SK-N-SH (cell line): ENCODE data around the gene PCDHGB2. TPM values are rescaled to one million over a fixed set of nuclear protein-coding genes. Genes with fewer than 3 reads are reported as not detected.

Experiments
- CTCF ChIA-PET: fragments of 300-600, 350-600 bp; formaldehyde crosslinking; extraction: SDS; loops from one replicate; lab custom pipeline; 2021; lab: Yijun Ruan, JAX
- POLR2A ChIA-PET: fragments of 350-600 bp; sonication (Branson Sonifier 250); formaldehyde crosslinking; extraction: SDS; loops from one replicate; lab custom pipeline; 2020; ENCODE audit warnings: antibody characterized with exemption, inconsistent platforms; lab: Yijun Ruan, JAX
- DNase-seq: peaks from one replicate; pipeline ENCODE4 v3.0.0; 2012
- H2AFZ ChIP-seq: fragments of 200-600 bp; sonication (generic); 2 replicates; pipeline ENCODE4 v1.8.1; 2016; ENCODE audit warnings: antibody characterized with exemption, mild to moderate bottlenecking, low read depth
- H3F3A ChIP-seq: fragments of 200-600 bp; sonication (generic); replicated peaks from 2 replicates; pipeline ENCODE3; 2016; ENCODE audit warnings: antibody characterized with exemption, mild to moderate bottlenecking; ENCODE audit not compliant: insufficient read depth
- H3K27ac ChIP-seq, 2 experiments: fragments of 200-500 bp in 1 of 2; fragments of 200-600 bp in 1 of 2; sonication (Bioruptor generic) in 1 of 2; sonication (generic), shearing (Covaris generic) in 1 of 2; 2 replicates each; pipeline versions ENCODE4 v1.5.1 to v1.6.1; 2014 to 2016; ENCODE audit warnings: low read depth in 2 of 2, inconsistent platforms in 1 of 2, low read length in 1 of 2, mild to moderate bottlenecking in 1 of 2, mixed read lengths in 1 of 2
- H3K27me3 ChIP-seq: fragments of 200-600 bp; sonication (generic), shearing (Covaris generic); 2 replicates; pipeline ENCODE4 v1.6.1; 2016; ENCODE audit warnings: mixed run types; ENCODE audit not compliant: insufficient read depth
- H3K36me3 ChIP-seq, 2 experiments: fragments of 200-500 bp in 1 of 2; fragments of 200-600 bp in 1 of 2; sonication (Bioruptor generic) in 1 of 2; sonication (generic) in 1 of 2; replicated peaks in 1 of 2; 2 replicates each; pipeline versions ENCODE3 to v1.5.1; 2014 to 2016; ENCODE audit warnings: low read length in 1 of 2, mild to moderate bottlenecking in 1 of 2; ENCODE audit not compliant: insufficient read depth in 2 of 2, control insufficient read depth in 1 of 2
- H3K4me1 ChIP-seq, 2 experiments: fragments of 200-500 bp in 1 of 2; fragments of 200-600 bp in 1 of 2; sonication (Bioruptor generic) in 1 of 2; sonication (generic), shearing (Covaris generic) in 1 of 2; 2 replicates each; pipeline versions ENCODE4 v1.5.1 to v1.6.1; 2014 to 2016; ENCODE audit warnings: low read depth in 1 of 2, low read length in 1 of 2, mixed run types in 1 of 2; ENCODE audit not compliant: insufficient read depth in 2 of 2, control insufficient read depth in 1 of 2
- H3K4me2 ChIP-seq: fragments of 200-600 bp; sonication (generic), shearing (Covaris generic); 2 replicates; pipeline ENCODE4 v1.6.1; 2017; ENCODE audit warnings: mixed run types
- H3K4me3 ChIP-seq, 2 experiments: fragments of 200-500 bp in 1 of 2; fragments of 200-600 bp in 1 of 2; sonication (Bioruptor generic) in 1 of 2; sonication (generic), shearing (Covaris generic) in 1 of 2; 2 replicates each; pipeline versions ENCODE4 v1.5.1 to v1.8.1; 2014 to 2016; ENCODE audit warnings: low read depth in 2 of 2, inconsistent platforms in 1 of 2, low read length in 1 of 2, mild to moderate bottlenecking in 1 of 2, mixed read lengths in 1 of 2, moderate library complexity in 1 of 2
- H3K79me2 ChIP-seq: fragments of 200-600 bp; sonication (generic); 2 replicates; pipeline ENCODE4 v1.8.1; 2017; ENCODE audit warnings: mild to moderate bottlenecking; ENCODE audit not compliant: insufficient read depth
- H3K9ac ChIP-seq: fragments of 200-600 bp; sonication (generic); 2 replicates; pipeline ENCODE4 v1.6.1; 2017; ENCODE audit warnings: mixed run types
- H3K9me2 ChIP-seq: fragments of 200-600 bp; sonication (generic); 2 replicates; pipeline ENCODE4 v1.6.1; 2017; ENCODE audit warnings: mixed run types
- H3K9me3 ChIP-seq: fragments of 200-600 bp; sonication (generic); 2 replicates; pipeline ENCODE4 v1.6.1; 2017; ENCODE audit warnings: mixed run types, mild to moderate bottlenecking, moderate library complexity
- H4K20me1 ChIP-seq: fragments of 200-600 bp; sonication (generic); 2 replicates; pipeline ENCODE4 v1.6.1; 2017; ENCODE audit warnings: mild to moderate bottlenecking, mixed run types; ENCODE audit not compliant: insufficient read depth
- FOXJ3 ChIP-seq: sonication (generic); formaldehyde crosslinking; IDR thresholded peaks from 2 replicates; pipeline ENCODE4 v1.5.1; 2020; ENCODE audit warnings: mild to moderate bottlenecking, missing genetic modification reagents
- FOXM1 ChIP-seq: IDR thresholded peaks from 2 replicates; pipeline ENCODE4 v1.4.0; 2012; ENCODE audit warnings: low read depth, mild to moderate bottlenecking
- JUND ChIP-seq: IDR thresholded peaks from 2 replicates; pipeline ENCODE4 v1.4.0; 2012
- MEF2A ChIP-seq: IDR thresholded peaks from 2 replicates; pipeline ENCODE4 v1.4.0; 2012; ENCODE audit warnings: low read depth, borderline replicate concordance
- PBX3 ChIP-seq: IDR thresholded peaks from 2 replicates; pipeline ENCODE4; 2012
- RCOR1 ChIP-seq: fragments of 150-350 bp; IDR thresholded peaks from 2 replicates; pipeline ENCODE4 v1.6.1; 2017; ENCODE audit warnings: antibody characterized with exemption, low read length
- RXRA ChIP-seq: IDR thresholded peaks from 2 replicates; pipeline ENCODE4 v1.4.0; 2012; ENCODE audit warnings: low read depth, mild to moderate bottlenecking, borderline replicate concordance
- TAF1 ChIP-seq: IDR thresholded peaks from 2 replicates; pipeline ENCODE4 v1.6.1; 2012; ENCODE audit warnings: low read depth, mild to moderate bottlenecking, low read length, moderate library complexity, borderline replicate concordance
- TCF12 ChIP-seq: IDR thresholded peaks from 2 replicates; pipeline ENCODE4 v1.4.0; 2012
- TEAD4 ChIP-seq: IDR thresholded peaks from 2 replicates; pipeline ENCODE4 v1.4.0; 2012; ENCODE audit warnings: mild to moderate bottlenecking, borderline replicate concordance; ENCODE audit not compliant: insufficient read depth
- USF1 ChIP-seq: IDR thresholded peaks from 2 replicates; pipeline ENCODE4 v1.4.0; 2012; ENCODE audit warnings: low read depth, borderline replicate concordance
- WGBS: methylation state at CpG from one replicate; pipeline ENCODE4 v1.1.6; 2017; ENCODE audit warnings: low lambda C conversion rate; 5-methylcytosine and 5-hydroxymethylcytosine counted together
- polyA plus RNA-seq, 3 experiments: library from polyadenylated mRNA; depleted of rRNA; stranded (reverse); fragments of >200 nt; gene quantifications; 2 replicates each; pipeline ENCODE4 v1.2.3, GENCODE V29; 2012
- TF ChIP-seq, protein P1 (sequence below): IDR thresholded peaks from 2 replicates; pipeline ENCODE4 v1.4.0; 2012; ENCODE audit warnings: low read depth, borderline replicate concordance
- TF ChIP-seq, protein P2 (sequence below): IDR thresholded peaks from 2 replicates; pipeline ENCODE4 v1.4.0; 2012; ENCODE audit warnings: low read depth
- TF ChIP-seq, protein P3 (sequence below): fragments of 150-350 bp; IDR thresholded peaks from 2 replicates; pipeline ENCODE4 v1.6.1; 2016; ENCODE audit warnings: mild to moderate bottlenecking, low read depth, low read length

Gene PCDHGB2
- polyA plus RNA-seq, 1 of the 3 experiments (the other 2 are of a cell fraction): 4.5 TPM

- ChIA-PET POLR2A (no interaction called here), CTCF (no interaction called here)
- Histone ChIP-seq H2AFZ (no peak overlapping the region), H3K4me3 (no peak overlapping the region), H3K9me2 (no peaks in the 10 kb centered on the region), H3K27me3 (no peaks in the 10 kb centered on the region), H3K9ac (no peak overlapping the region), H3K27ac (no peak overlapping the region), H4K20me1 (no peaks in the 10 kb centered on the region), H3K36me3 (peaks cover 0 to 6% of the 10 kb centered on the region in 2 experiments), H3K9me3 (no peaks in the 10 kb centered on the region; the same call in 1 of the 2 replicates), H3K4me1 (no peaks in the 10 kb centered on the region), H3K4me2 (no peak overlapping the region), H3F3A (no peaks in the 10 kb centered on the region), H3K79me2 (no peaks in the 10 kb centered on the region)
- TF ChIP-seq, protein P1, sequence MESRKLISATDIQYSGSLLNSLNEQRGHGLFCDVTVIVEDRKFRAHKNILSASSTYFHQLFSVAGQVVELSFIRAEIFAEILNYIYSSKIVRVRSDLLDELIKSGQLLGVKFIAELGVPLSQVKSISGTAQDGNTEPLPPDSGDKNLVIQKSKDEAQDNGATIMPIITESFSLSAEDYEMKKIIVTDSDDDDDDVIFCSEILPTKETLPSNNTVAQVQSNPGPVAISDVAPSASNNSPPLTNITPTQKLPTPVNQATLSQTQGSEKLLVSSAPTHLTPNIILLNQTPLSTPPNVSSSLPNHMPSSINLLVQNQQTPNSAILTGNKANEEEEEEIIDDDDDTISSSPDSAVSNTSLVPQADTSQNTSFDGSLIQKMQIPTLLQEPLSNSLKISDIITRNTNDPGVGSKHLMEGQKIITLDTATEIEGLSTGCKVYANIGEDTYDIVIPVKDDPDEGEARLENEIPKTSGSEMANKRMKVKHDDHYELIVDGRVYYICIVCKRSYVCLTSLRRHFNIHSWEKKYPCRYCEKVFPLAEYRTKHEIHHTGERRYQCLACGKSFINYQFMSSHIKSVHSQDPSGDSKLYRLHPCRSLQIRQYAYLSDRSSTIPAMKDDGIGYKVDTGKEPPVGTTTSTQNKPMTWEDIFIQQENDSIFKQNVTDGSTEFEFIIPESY: no peak
- no peak for TF ChIP-seq FOXM1
- TF ChIP-seq RCOR1: no peak
- TF ChIP-seq TCF12: no peak
- no peak for DNase-seq
Observed at GRCh38 chr5:141362719-141363118, 2.9 kb downstream of the PCDHGB2 start.

DNA sequence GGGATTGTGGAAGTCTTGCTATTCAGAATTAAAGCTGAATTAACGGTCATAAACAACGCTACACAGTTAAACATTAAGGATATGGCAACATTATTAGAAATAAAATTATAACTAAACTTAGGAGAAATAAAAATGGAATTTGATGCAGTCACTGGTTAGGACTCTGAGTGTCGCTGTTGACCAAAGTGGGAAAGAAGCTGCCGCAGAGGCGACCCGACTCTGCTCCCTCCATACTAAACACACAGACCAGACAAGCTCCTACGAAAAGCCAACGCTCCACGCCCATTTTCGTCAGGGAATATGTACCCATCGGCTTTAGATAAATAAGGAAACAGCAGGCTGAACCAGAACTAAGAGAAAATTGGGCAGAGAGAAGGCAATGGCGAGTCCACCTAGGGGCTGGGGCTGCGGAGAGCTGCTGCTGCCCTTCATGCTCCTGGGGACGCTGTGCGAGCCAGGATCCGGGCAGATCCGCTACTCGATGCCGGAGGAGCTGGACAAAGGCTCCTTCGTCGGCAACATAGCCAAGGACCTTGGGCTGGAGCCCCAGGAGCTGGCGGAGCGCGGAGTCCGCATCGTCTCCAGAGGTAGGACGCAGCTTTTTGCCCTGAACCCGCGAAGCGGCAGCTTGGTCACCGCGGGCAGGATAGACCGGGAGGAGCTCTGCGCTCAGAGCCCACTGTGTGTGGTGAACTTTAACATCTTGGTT lies 4.3 kb downstream of the PCDHGB2 start, which contains the start of gene PCDHGA5:
Gene PCDHGA5 (plus strand): TSS at position 211 of the 709 bp plus-strand sequence. CDS start 169 bp downstream, at position 380.
- no peak for TF ChIP-seq USF1
- no peak for TF ChIP-seq JUND
- no peak for TF ChIP-seq FOXJ3
- TF ChIP-seq TAF1: no peak
- TF ChIP-seq FOXM1: no peak
- no peak for TF ChIP-seq PBX3
- TF ChIP-seq, protein P2, sequence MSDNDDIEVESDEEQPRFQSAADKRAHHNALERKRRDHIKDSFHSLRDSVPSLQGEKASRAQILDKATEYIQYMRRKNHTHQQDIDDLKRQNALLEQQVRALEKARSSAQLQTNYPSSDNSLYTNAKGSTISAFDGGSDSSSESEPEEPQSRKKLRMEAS: no peak
- TF ChIP-seq TEAD4: no peak
- no peak for TF ChIP-seq RXRA
- TF ChIP-seq, protein P3, sequence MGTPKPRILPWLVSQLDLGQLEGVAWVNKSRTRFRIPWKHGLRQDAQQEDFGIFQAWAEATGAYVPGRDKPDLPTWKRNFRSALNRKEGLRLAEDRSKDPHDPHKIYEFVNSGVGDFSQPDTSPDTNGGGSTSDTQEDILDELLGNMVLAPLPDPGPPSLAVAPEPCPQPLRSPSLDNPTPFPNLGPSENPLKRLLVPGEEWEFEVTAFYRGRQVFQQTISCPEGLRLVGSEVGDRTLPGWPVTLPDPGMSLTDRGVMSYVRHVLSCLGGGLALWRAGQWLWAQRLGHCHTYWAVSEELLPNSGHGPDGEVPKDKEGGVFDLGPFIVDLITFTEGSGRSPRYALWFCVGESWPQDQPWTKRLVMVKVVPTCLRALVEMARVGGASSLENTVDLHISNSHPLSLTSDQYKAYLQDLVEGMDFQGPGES: no peak
- no peak for TF ChIP-seq MEF2A
- no peaks in the 10 kb centered on the region for H3K27me3 ChIP-seq
- no peak within 1 kb of the TSS for H2AFZ ChIP-seq
- H3K9me2 ChIP-seq: no peaks in the 10 kb centered on the region
- H3K9ac ChIP-seq: no peak within 1 kb of the TSS
- ChIA-PET CTCF (interaction anchor here (0.9 to 1.4 kb wide), 3 partner anchors 14 to 194 kb away, joined by 3 to 7 read pairs (median 3); partner anchors contain the start of gene PCDHGB1), POLR2A (no interaction called here)
- no peaks in the 10 kb centered on the region for H3K4me1 ChIP-seq
- no peaks in the 10 kb centered on the region for H3K79me2 ChIP-seq
- H3K9me3 ChIP-seq: peaks cover 7% of the 10 kb centered on the region; the same call in 1 of the 2 replicates
- 62% methylated on average over 34 of the region's 34 CpGs for WGBS
- H3K4me3 ChIP-seq: no peak within 1 kb of the TSS
- H3K4me2 ChIP-seq: no peak within 1 kb of the TSS
- H3F3A ChIP-seq: no peaks in the 10 kb centered on the region
- H3K36me3 ChIP-seq: peaks cover 0 to 7% of the 10 kb centered on the region in 2 experiments
- no peak within 1 kb of the TSS for H3K27ac ChIP-seq
- DNase-seq: no peak
- H4K20me1 ChIP-seq: no peaks in the 10 kb centered on the region
